A673 (cell line): ENCODE data around the gene KCNJ18.

ENCODE experiments used
- EZH2 ChIP-seq: fragments of 200-600 bp; sonication (generic); IDR thresholded peaks from 2 replicates; pipeline ENCODE4 v1.6.1; 2017; ENCODE audit warnings: borderline replicate concordance, low read depth, mild to moderate bottlenecking, mixed read lengths, antibody characterized with exemption, low read length; ENCODE audit not compliant: poor library complexity, severe bottlenecking
- TF ChIP-seq, protein P1 (sequence below): fragments of 300-800, 200-600 bp; sonication (generic); conservative IDR thresholded peaks from 2 replicates; pipeline ENCODE4 v1.5.1; 2017; ENCODE audit warnings: low read depth, mild to moderate bottlenecking, antibody characterized with exemption, low read length, moderate library complexity, mixed read lengths

GRCh38 chr17:21678393-21679081 is 13.8 kb upstream of the KCNJ18 start:
- TF ChIP-seq, protein P1, sequence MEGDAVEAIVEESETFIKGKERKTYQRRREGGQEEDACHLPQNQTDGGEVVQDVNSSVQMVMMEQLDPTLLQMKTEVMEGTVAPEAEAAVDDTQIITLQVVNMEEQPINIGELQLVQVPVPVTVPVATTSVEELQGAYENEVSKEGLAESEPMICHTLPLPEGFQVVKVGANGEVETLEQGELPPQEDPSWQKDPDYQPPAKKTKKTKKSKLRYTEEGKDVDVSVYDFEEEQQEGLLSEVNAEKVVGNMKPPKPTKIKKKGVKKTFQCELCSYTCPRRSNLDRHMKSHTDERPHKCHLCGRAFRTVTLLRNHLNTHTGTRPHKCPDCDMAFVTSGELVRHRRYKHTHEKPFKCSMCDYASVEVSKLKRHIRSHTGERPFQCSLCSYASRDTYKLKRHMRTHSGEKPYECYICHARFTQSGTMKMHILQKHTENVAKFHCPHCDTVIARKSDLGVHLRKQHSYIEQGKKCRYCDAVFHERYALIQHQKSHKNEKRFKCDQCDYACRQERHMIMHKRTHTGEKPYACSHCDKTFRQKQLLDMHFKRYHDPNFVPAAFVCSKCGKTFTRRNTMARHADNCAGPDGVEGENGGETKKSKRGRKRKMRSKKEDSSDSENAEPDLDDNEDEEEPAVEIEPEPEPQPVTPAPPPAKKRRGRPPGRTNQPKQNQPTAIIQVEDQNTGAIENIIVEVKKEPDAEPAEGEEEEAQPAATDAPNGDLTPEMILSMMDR = no peak
- no peak for TF ChIP-seq EZH2
